ENCODE measurements around the gene NUP133.

- TF ChIP-seq CTCF (IDR thresholded peaks at IDR 0.05; ENCODE audit: extremely low read depth in 1 of 2, insufficient read depth in 1 of 2, low read depth in 1 of 2, low read length in 2 of 2) (no peak), EZH2 (IDR thresholded peaks at IDR 0.05; ENCODE audit: borderline replicate concordance, low read depth, low read length, severe bottlenecking) (no peak), MAX (IDR thresholded peaks at IDR 0.05; ENCODE audit: insufficient read depth, insufficient read length) (no peak), POLR2A (IDR thresholded peaks at IDR 0.05; ENCODE audit: low read depth, low read length) (no peak), GATA2 (IDR thresholded peaks at IDR 0.05; ENCODE audit: insufficient read depth, insufficient read length, low read depth, low read length) (no peak), JUN (IDR thresholded peaks at IDR 0.05; ENCODE audit: borderline replicate concordance, insufficient read depth, insufficient read length, low read depth) (no peak), POLR2AphosphoS5 (IDR thresholded peaks at IDR 0.05; ENCODE audit: insufficient read depth, low read depth, low read length) (no peak)
These were observed 97.3 kb downstream of the NUP133 start for GRCh38 chr1:229410692-229411433.

Measured in endothelial cell of umbilical vein (primary cell).